GM13977 (cell line): ENCODE results near the gene TBX10.

Experiments used
- DNase-seq: peaks from one replicate; pipeline ENCODE4 v3.0.0; 2012; ENCODE audit warnings: low spot score
- in situ Hi-C: fragments of 300-500 bp; cut with MboI; formaldehyde crosslinking; loops from one replicate; pipeline ENCODE4 v1.12.0; 2022; ENCODE audit warnings: low sequenced_read_pairs, low pct_unique_long_range_greater_than_20kb, mixed read lengths, inconsistent platforms; ENCODE audit not compliant: unreplicated experiment
- TF ChIP-seq, protein P1 (sequence below): IDR thresholded peaks from 2 replicates; pipeline ENCODE4 v1.5.1; 2012; ENCODE audit warnings: mild to moderate bottlenecking, control low read depth; ENCODE audit not compliant: insufficient read depth; ENCODE audit errors: extremely low read depth, missing control alignments

Gene TBX10

DNA sequence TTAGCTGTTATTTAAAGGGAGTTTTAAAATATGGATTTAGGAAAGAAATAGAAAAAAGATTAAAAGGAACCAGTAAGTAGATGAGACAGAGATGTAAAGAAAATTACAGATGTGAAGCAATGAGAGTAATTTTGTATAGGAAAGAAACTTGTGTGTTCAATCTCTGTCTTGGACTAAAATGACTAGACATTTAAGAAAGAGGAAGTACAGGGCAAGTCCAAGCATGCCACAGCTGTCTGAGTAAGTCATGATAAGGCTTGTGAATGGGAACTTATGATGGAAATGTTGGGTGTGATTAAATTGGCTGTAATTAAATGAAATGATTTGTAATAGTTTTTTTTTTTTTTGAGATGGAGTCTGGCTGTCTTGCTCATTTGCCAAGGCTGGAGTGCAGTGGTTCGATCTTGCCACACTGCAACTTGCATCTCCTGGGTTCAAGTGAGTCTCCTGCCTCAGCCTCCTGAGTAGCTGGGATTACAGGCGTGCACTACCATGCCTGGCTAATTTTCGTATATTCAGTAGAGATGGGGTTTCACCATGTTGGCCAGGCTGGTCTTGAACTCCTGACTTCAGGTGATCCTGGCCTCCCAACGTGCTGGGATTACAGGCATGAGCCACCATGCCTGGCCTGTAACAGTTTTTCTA, 16.8 kb upstream of the TBX10 start:
- DNase-seq = peak; percentile 60
- TF ChIP-seq, protein P1, sequence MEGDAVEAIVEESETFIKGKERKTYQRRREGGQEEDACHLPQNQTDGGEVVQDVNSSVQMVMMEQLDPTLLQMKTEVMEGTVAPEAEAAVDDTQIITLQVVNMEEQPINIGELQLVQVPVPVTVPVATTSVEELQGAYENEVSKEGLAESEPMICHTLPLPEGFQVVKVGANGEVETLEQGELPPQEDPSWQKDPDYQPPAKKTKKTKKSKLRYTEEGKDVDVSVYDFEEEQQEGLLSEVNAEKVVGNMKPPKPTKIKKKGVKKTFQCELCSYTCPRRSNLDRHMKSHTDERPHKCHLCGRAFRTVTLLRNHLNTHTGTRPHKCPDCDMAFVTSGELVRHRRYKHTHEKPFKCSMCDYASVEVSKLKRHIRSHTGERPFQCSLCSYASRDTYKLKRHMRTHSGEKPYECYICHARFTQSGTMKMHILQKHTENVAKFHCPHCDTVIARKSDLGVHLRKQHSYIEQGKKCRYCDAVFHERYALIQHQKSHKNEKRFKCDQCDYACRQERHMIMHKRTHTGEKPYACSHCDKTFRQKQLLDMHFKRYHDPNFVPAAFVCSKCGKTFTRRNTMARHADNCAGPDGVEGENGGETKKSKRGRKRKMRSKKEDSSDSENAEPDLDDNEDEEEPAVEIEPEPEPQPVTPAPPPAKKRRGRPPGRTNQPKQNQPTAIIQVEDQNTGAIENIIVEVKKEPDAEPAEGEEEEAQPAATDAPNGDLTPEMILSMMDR = no peak
- in situ Hi-C loops = no loop called here

DNA sequence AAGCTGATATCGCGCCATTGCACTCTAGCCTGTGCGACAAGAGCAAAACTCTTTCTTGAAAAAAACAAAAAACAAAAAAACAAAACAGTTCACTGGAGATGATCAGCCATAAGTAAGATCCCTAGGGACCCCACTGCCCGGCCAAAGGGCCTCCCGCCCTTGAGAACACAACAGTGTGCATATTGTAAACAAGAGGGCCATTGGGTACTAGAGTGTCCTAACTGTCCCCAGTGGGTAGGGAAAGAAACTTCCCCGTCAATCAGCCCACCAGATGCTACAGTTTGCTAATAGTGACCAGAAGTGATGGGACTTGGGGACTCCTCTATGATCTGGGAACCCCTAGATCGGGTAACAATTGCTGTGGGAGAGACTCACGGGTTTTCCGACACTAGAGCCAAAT, 14.7 kb upstream of the TBX10 start:
- no peak for DNase-seq
- in situ Hi-C loops = no loop called here
- TF ChIP-seq, protein P1 = no peak

DNA sequence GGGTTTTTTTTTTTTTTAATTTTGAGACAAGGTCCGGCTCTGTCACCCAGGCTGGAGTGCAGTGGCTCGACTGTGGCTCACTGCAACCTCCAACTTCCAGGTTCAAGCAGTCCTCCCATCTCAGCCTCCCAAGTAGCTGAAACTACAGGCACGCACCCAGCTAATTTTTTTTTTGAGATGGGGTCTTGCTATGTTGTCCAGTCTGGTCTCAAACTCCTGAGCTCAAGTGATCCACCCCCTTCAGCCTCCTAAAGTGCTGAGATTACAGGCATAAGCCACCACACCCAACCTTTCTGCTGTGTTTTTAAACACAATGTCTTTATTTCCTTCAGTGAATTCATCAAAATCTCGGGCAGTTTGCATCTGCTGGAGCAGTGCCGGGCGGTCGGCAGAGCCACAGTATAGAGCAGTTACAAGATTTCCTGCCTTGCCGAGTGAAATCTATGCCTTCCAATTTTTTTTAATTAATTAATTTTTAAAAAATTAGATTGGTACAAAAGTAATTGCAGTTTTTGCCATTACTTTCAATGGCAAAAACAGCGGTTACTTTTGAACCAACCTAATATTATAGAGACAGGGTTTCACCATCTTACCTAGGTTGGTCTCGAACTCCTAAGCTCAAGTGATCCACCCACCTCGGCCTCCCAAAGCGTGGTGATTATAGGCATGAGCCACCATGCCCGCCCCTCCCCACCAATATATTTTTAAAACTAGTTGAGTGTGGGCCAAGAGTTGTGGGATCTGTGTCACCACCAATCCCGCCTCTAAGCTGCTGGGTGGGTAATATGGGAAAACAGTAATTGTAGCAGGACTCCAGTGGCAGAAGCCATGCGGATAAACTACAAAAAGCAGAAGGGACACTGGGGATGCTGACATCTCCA, 13.6 kb upstream of the TBX10 start:
- no peak for DNase-seq
- in situ Hi-C loops = no loop called here
- TF ChIP-seq, protein P1 = no peak

DNA sequence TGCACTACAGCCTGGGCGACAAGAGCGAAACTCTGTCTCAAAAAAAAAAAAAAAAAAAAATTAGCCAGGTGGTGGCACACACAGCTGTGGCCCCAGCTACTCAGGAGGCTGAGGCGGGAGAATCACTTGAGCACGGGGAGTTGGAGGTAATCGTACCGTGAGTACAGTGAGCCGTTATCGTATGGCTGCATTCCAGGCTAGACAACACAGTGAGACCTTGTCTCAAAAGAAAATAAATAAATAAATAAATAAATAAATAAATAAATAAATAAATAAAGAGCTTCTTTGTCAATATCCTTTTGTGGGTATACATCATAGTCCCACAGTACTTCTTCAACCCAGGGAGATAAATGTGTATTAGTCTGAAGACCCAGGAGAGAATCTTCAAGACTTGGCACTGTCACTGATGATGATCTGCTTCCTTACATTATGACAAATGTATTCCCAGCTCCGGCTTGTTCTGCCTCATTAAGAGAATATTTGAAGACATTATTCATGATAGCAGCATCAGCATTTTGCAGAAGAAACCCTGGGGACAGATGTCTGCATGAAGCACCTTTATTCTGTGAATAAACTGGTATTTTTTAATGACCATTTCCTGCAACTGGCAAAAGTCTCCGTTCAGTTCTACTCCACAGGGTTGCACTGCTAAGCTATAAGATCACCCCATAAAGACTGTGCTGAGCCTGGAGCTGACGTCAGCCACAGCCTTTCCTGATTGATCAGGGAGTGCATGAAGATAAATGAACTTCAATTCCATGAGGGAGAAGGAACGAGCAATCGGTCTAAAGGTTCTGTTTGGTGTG, 12.6 kb upstream of the TBX10 start:
- in situ Hi-C loops = no loop called here
- no peak for DNase-seq
- TF ChIP-seq, protein P1 = no peak

DNA sequence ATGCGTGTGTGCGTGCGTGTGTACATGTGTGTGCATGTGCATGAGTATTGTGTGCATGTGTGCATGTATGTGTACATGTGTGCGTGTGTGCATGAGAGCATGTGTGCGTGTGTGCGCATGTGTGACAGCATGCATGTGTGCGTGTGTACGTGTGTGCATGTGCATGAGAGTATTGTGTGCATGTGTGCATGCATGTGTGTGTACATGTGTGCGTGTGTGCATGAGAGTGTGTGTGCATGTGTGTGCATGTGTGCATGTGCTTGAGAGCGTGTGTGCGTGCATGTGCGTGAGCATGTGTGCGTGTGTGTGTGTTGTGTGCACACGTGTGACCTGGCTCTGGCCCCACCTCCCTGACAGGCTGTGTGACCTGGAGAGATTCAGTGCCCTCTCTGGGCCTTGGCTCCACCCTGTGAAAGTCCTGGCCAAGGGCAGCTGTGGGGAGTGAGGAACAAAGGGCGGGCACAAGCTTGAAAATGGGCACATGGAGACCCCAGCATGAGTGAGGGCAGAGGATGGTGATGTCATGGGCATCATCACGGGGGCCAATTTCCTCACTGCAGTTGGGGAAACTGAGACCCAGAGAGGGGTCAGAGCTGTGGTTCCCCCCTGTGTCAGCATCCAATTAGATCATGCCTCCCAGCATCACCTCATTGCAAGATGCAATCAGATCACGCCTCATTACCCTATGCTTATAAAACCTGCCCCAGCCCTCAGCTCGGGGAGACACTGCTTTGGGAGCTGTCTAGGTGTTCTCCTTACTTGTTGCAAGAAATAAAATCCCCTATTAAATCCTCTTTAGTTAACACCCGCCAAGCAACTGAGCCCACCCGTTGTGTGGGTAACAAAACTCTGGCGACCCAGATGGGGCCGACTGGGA, 10.3 kb upstream of the TBX10 start:
- no peak for DNase-seq
- in situ Hi-C loops = no loop called here

More for the DNA sequence above, 10.3 kb upstream of the TBX10 start:
- TF ChIP-seq, protein P1 = no peak
